Testis (tissue), 3 donors: Measurements from ENCODE around the gene ARHGDIA. TPM values are rescaled to one million over a fixed set of nuclear protein-coding genes. Genes with fewer than 3 reads are reported as not detected.

Experiments used
- DNase-seq: peaks from one replicate; pipeline ENCODE4 v3.0.0-alpha.2; 2019
- H3K27ac ChIP-seq, 2 donors: fragments of 200-600 bp; sonication (generic); one replicate each; pipeline ENCODE4 v1.5.1; 2019
- H3K27me3 ChIP-seq: fragments of 200-600 bp; sonication (generic); one replicate; pipeline ENCODE4 v1.5.1; 2019
- H3K36me3 ChIP-seq: fragments of 200-600 bp; sonication (generic); one replicate; pipeline ENCODE4 v1.5.1; 2017; ENCODE audit warnings: low read depth; ENCODE audit errors: missing control alignments
- H3K4me1 ChIP-seq: fragments of 200-600 bp; sonication (generic); one replicate; pipeline ENCODE4 v1.5.1; 2019
- H3K4me3 ChIP-seq, 2 donors: fragments of 200-600 bp; sonication (generic); one replicate each; pipeline ENCODE4 v1.5.1; 2017 to 2019
- H3K9me3 ChIP-seq: fragments of 200-600 bp; sonication (generic); one replicate; pipeline ENCODE4 v1.5.1; 2017
- CTCF ChIP-seq, 3 experiments: fragments of 450-650 bp in 2 of 3; fragments of 200-600 bp in 1 of 3; sonication (generic) in 1 of 3; IDR thresholded peaks; one replicate each; pipeline ENCODE4 v1.5.1; 2016 to 2019; ENCODE audit warnings: antibody characterized with exemption in 3 of 3, mild to moderate bottlenecking in 2 of 3, moderate library complexity in 1 of 3
- POLR2A ChIP-seq: fragments of 450-650 bp; IDR thresholded peaks from one replicate; pipeline ENCODE4 v1.6.1; 2017; ENCODE audit warnings: antibody characterized with exemption, mild to moderate bottlenecking, moderate library complexity
- WGBS, 2 donors: methylation state at CpG; one replicate each; pipeline ENCODE4 v1.1.5; 2018; 5-methylcytosine and 5-hydroxymethylcytosine counted together
- intact Hi-C: fragments of 100-400 bp; cut with DNase I; formaldehyde crosslinking; loops from one replicate; pipeline ENCODE4 v1.15.1; 2023; ENCODE audit warnings: low total_unique reads
- polyA plus RNA-seq: library from polyadenylated mRNA; stranded (reverse); fragments of 350-450 nt; fragmentation: Illumina TruSeq; extraction: RNeasy Lipid Tissue Mini Kit (QIAGEN cat#74804); gene quantifications from one replicate; pipeline ENCODE4 v1.2.3, GENCODE V29; 2014; ENCODE audit warnings: low read depth, low replicate concordance; ENCODE audit not compliant: insufficient read depth
- total RNA-seq, 2 donors: library from RNA; depleted of rRNA; stranded (reverse); fragments of >200 nt; gene quantifications; one replicate each; pipeline ENCODE4 v1.2.3, GENCODE V29; 2016

ARHGDIA gene
- total and polyA plus RNA-seq, 3 donors from 2014 or later, result 135 to 201 (median 161) TPM

GRCh38 chr17:81854974-81855774, 16.0 kb downstream of the ARHGDIA start:
- Histone ChIP-seq H3K4me3 (no peak overlapping the region), H3K27me3 (no peaks in the 10 kb centered on the region), H3K4me1 (peaks cover 12% of the 10 kb centered on the region), H3K27ac (no peak overlapping the region), H3K36me3 (no peaks in the 10 kb centered on the region), H3K9me3 (no peaks in the 10 kb centered on the region)
- 81 to 87% methylated on average over 26 to 29 of the region's 29 CpGs for WGBS, 2 donors
- TF ChIP-seq POLR2A (no peak), CTCF (IDR thresholded peaks at IDR 0.05) (no peak)
- intact Hi-C loops, result no loop called here
- no peak for DNase-seq

GRCh38 chr17:81852237-81852636, 18.9 kb downstream of the ARHGDIA start:
- intact Hi-C loops, result no loop called here
- no peak for DNase-seq
- no peaks in the 10 kb centered on the region for H3K9me3 ChIP-seq
- no peaks in the 10 kb centered on the region for H3K4me1 ChIP-seq
- no peaks in the 10 kb centered on the region for H3K36me3 ChIP-seq
- TF ChIP-seq POLR2A (no peak), CTCF (IDR thresholded peaks at IDR 0.05) (no peak)
- no peak overlapping the region for H3K4me3 ChIP-seq
- WGBS, 2 donors, result 84 to 100% methylated on average over 3 to 12 of the region's 12 CpGs
- H3K27ac ChIP-seq, result no peak overlapping the region
- H3K27me3 ChIP-seq, result no peaks in the 10 kb centered on the region

GRCh38 chr17:81851423-81851822, 19.7 kb downstream of the ARHGDIA start:
- Histone ChIP-seq H3K9me3 (no peaks in the 10 kb centered on the region), H3K4me3 (no peak overlapping the region), H3K27ac (no peak overlapping the region), H3K27me3 (no peaks in the 10 kb centered on the region), H3K4me1 (no peaks in the 10 kb centered on the region), H3K36me3 (no peaks in the 10 kb centered on the region)
- 98 to 100% methylated on average over 7 to 16 of the region's 16 CpGs for WGBS, 2 donors
- no peak for DNase-seq
- TF ChIP-seq CTCF (IDR thresholded peaks at IDR 0.05) (no peak), POLR2A (no peak)
- intact Hi-C loops, result no loop called here

- 90 to 92% methylated on average over 12 of the region's 12 CpGs for WGBS, 2 donors
- no peaks in the 10 kb centered on the region for H3K9me3 ChIP-seq
- no peaks in the 10 kb centered on the region for H3K27me3 ChIP-seq
- no peaks in the 10 kb centered on the region for H3K36me3 ChIP-seq
- TF ChIP-seq POLR2A (no peak), CTCF (IDR thresholded peaks at IDR 0.05) (no peak)
- H3K4me3 ChIP-seq, result no peak overlapping the region
- H3K4me1 ChIP-seq, result no peaks in the 10 kb centered on the region
- DNase-seq, result no peak
- intact Hi-C loops, result no loop called here
- H3K27ac ChIP-seq, result no peak overlapping the region
Observed at GRCh38 chr17:81849457-81849856, 21.7 kb downstream of the ARHGDIA start.
